SU-DHL-6 (cell line): ENCODE measurements around the gene LRPAP1.
"Not testable (repeated sequence)": the region's sequence is repeated elsewhere in the genome, so short reads cannot be mapped to it uniquely, and the experiment has no call there.

ENCODE experiments used
- CTCF ChIP-seq: fragments of 200-600 bp; sonication (generic); IDR thresholded peaks from one replicate; pipeline ENCODE4 v1.5.1; 2017; ENCODE audit warnings: antibody characterized with exemption, mild to moderate bottlenecking, low read length, moderate library complexity; ENCODE audit not compliant: insufficient read depth, poor library complexity, severe bottlenecking
- EZH2phosphoT487 ChIP-seq: fragments of 200-600 bp; sonication (generic), shearing (Covaris generic); conservative IDR thresholded peaks from 2 replicates; pipeline ENCODE4 v1.6.1; 2018; ENCODE audit warnings: mild to moderate bottlenecking, antibody characterized with exemption, low read length, moderate library complexity, mixed read lengths

GRCh38 chr4:3558514-3558836, 26.3 kb upstream of the LRPAP1 start:
- TF ChIP-seq CTCF, EZH2phosphoT487: not testable (repeated sequence)
